GM18870 (cell line): ENCODE results near the gene LY6G5C.

Source experiments
- ATAC-seq: cut with Tn5 transposase; IDR thresholded peaks from one replicate; pipeline ENCODE4 v1.9.1; 2021; ENCODE audit warnings: moderate library complexity; ENCODE audit not compliant: unreplicated experiment

Gene LY6G5C

GRCh38 chr6:31691564-31692108 is 10.8 kb upstream of the LY6G5C start:
- ATAC-seq: no peak

- no peak for ATAC-seq
These were observed 10.2 kb upstream of the LY6G5C start for GRCh38 chr6:31691078-31691463.

- ATAC-seq: no peak
These were observed 9.6 kb upstream of the LY6G5C start for GRCh38 chr6:31690231-31691077.

GRCh38 chr6:31689249-31690110 is 8.6 kb upstream of the LY6G5C start:
- ATAC-seq: no peak

DNA sequence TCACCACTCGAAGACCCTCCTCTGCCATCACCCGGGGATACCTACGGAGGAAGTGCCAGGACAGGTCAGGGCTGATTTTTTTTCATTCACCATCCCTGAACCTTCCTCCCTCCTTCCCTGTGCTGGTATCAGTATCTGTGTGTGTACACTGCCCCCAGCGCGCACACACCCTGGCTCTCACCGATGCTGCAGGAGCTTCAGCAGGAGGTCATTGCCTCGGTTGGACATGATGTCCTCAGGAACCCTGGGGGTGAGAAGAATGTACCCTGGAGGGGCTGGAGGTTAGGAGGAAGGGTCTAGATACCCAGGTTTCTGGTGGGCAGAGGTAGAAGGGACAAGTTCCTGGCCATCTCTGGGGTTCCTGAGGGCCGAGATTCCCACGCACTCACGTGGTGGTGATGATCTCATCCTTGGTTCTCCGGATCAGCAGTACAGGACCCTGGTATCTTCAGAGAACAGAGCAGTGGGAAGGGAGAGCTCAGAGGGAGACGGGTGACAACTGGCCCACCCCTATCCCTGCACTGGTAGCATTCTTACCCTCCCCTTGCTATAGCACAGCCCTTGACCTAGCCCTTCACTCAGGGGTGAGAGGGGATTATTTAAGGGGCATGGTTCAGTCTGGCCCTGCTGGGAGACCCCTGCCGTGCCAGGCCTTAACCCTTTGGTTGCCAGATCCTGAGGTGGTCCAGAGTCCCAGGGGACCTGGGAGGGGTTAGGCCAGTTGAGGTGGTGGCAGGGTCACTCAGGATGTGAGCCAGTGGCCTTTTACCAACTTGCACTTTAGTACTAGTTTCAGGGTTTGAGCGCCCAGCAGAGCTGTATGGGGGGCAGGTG is 7.2 kb upstream of the LY6G5C start:
- no peak for ATAC-seq

GRCh38 chr6:31687321-31687720 is 6.5 kb upstream of the LY6G5C start:
- ATAC-seq: no peak

DNA sequence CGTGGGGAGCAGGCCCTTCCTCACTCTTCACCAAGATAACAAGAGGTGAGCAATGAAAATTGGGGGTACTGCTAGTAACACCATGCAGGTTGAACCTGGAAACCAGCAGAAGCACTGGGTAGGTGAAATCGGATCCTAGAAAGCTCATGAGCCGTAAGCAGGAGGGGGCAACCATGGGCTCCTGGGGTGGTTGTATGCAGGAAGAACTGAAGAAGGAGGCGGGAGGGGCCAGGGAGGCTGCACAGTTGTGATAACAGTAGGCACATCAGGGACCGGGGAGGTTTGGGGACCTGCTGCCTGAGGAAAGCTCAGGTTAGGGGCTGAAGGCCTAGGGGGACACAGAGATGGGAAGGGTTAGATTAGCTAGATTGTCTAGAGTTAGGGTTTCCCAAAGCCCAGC is 5.6 kb upstream of the LY6G5C start:
- no peak for ATAC-seq

DNA sequence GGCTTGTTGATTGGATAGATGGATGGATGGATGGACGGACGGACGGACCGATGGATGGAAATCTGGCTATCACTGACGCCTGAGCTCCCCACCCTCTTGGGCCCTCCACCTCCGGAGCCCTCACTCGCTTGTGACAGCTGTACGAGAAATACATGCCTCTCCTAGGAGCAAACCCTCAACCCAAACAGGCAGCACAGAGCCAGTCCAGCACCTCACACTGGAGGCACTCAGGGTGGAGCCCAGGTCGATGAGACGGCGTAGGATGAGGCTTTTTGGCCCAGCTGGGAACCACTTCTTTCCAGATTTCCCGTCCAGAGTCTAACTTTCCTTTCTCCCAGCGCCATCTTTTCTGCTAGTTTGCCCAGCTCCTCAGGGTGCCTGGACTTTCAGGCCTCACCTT is 2.7 kb upstream of the LY6G5C start:
- no peak for ATAC-seq

DNA sequence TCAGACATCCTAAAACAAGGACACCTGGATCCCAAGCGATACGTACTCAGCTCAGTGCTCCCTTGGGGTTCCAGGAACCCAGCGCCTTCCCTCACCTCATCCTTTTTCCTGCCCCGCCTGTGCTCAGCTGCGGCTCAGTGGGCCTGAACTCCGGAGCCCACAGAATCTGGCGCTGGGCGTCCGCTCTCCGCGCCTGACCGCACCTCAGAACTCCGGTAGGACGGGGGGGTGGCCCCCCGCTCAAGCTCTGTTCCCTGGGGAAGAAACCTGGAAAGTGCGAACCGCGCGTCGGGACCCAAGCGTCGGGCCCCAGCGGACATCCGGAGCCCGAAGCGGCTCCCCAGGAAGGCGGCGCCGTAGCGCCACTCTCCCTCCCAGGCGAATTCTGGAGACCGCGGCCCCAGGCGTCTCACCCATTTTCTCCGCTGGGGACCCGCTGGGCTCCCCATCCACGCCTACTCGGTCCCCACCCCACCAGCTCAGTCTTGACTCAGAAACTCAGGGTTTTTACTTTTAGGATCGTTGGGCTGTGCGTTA is 336 bp upstream of the LY6G5C start:
- ATAC-seq: no peak

DNA sequence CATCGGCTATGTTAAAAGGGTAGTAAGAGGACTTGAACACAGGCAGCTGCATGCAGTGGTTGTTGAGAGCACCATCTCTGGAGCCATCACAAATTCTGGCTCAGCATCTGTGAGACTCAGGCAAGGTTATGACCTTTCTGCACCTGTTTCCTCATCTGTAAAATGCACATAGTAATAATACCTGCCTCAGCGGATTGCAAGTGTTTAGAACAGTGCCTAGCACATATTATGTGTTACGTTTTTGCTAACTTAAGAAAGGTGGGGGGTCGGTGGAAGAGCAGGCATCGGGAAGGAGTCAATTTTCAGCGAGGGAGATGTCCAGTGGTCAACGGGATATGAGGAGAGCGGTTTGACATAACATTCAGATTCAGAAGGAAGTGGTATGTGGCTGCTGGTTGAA is 2.9 kb downstream of the LY6G5C start:
- ATAC-seq: no peak

GRCh38 chr6:31676904-31677303 is 4.0 kb downstream of the LY6G5C start:
- ATAC-seq: no peak

- ATAC-seq: no peak
These were observed 4.5 kb downstream of the LY6G5C start for GRCh38 chr6:31676322-31676903.

- no peak for ATAC-seq
These were observed 11.2 kb downstream of the LY6G5C start, which contains the start of gene LY6G5B for GRCh38 chr6:31669676-31670075. LY6G5B (plus strand) TSS chr6:31669976; CDS start chr6:31670951, 975 bp downstream.

- ATAC-seq: no peak
These were observed 14.4 kb downstream of the LY6G5C start for GRCh38 chr6:31666337-31666965.

DNA sequence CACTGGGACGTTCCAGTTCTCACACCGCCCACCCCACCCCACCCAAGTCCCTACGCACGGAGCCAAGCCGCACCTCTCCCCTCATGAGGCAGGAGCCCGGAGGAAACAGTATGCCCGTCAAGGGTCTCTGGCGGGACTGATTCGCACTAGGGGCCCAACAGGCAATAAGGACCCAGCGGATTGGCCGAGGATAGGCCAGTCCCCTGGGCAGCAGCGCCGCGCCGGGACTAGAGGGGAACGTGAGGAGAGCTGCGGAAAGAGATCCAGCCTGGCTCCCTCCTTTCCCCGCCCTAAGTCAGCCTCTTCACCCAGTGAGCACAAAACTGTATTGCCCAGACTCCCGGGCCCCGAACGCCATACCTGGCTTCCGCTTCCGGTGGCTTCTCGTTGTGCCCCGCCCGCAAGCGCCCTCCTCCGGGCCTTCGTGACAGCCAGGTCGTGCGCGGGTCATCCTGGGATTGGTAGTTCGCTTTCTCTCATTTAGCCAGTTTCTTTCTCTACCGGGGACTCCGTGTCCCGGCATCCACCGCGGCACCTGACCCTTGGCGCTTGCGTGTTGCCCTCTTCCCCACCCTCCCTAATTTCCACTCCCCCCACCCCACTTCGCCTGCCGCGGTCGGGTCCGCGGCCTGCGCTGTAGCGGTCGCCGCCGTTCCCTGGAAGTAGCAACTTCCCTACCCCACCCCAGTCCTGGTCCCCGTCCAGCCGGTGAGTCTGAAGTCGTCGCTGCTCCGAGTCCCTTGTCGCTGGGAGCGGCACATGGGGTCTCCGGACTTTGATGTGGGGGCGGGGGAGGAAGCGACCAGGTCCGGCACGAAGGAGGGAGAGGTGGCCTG is 15.1 kb downstream of the LY6G5C start, which contains the start of gene CSNK2B:
Gene CSNK2B (plus strand): TSS at position 580 of the 836 bp plus-strand sequence. CDS start 752 bp downstream, outside the sequence.
- peak; percentile 81 for ATAC-seq

GRCh38 chr6:31664790-31665500 is 15.9 kb downstream of the LY6G5C start, which contains the start of gene GPANK1:
GPANK1 (minus strand) TSS chr6:31664997; CDS start chr6:31664478, 519 bp downstream.
- peak; percentile 44 for ATAC-seq

DNA sequence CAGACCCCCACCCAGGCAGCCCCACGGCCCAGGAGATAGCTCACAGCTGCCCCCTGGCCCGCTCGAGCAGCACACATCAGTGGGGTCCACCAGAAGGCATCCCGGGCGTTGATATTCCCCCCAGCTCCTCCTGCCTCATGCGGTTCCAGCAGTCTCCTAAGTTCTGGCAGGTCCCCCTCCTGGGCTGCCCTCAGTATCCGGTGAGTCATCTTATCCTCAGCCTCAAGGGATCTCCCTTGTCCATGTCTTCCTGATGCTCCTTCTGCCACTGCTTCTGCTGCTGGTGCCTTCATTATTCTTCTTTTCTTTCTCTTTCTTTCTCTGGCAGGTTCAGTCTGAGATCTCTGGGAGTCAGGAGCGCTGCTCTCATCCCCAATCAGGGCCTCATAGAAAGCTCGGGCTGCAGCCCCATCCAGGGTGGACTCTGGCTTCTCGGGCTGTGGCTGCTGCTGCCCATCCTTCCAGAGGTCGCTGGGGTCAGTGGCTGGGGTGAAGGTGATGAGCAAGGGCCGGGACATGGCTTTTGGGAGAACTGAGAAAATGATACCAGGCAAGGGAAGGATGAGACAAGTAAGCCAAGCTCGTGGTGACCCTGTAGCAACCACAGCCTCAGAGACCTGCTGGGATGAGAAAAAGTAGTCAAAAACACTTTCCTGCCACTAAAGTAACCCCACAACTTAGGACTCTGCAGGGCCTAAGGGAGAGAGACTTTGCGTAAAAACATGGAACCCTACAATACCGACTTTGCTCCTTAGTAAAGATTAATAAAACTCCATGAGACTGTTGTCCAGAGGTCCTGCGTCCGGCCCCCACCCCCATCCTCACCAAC is 16.7 kb downstream of the LY6G5C start:
- ATAC-seq: no peak
